Esophagus (tissue), 2 donors: Measurements from ENCODE around the gene FBXO7. TPM values are rescaled to one million over a fixed set of nuclear protein-coding genes. Genes with fewer than 3 reads are reported as not detected.

ENCODE experiments used
- H3K27ac ChIP-seq, 2 donors: one replicate each; pipeline ENCODE4 v1.5.1; 2013; ENCODE audit warnings: low read depth in 2 of 2, mild to moderate bottlenecking in 2 of 2, inconsistent platforms in 1 of 2, low read length in 1 of 2, moderate library complexity in 1 of 2
- H3K27me3 ChIP-seq, 2 donors: one replicate each; pipeline ENCODE4 v1.6.1; 2013; ENCODE audit warnings: low read length in 2 of 2, control low read depth in 1 of 2, mild to moderate bottlenecking in 1 of 2; ENCODE audit not compliant: insufficient read depth in 2 of 2, control insufficient read depth in 1 of 2
- H3K36me3 ChIP-seq, 2 donors: one replicate each; pipeline ENCODE4 v1.6.1; 2013; ENCODE audit warnings: low read length in 1 of 2; ENCODE audit not compliant: control insufficient read depth in 2 of 2, insufficient read depth in 2 of 2
- H3K4me1 ChIP-seq, 2 donors: one replicate each; pipeline ENCODE4 v1.6.1; 2013; ENCODE audit warnings: low read length in 1 of 2; ENCODE audit not compliant: control insufficient read depth in 2 of 2, insufficient read depth in 2 of 2
- H3K4me3 ChIP-seq, 2 donors: one replicate each; pipeline ENCODE4 v1.5.1; 2013; ENCODE audit warnings: low read length in 2 of 2, mild to moderate bottlenecking in 2 of 2, low read depth in 1 of 2, moderate library complexity in 1 of 2
- H3K9me3 ChIP-seq, 2 donors: one replicate each; pipeline ENCODE4 v1.6.1; 2013; ENCODE audit warnings: mild to moderate bottlenecking in 2 of 2, low read depth in 1 of 2, low read length in 1 of 2, moderate library complexity in 1 of 2; ENCODE audit not compliant: control insufficient read depth in 2 of 2, insufficient read depth in 1 of 2
- WGBS, 2 donors: extraction: QIAGEN DNeasy Blood & Tissue Kit; methylation state at CpG; one replicate each; pipeline ENCODE4 v1.1.7; 2013; 5-methylcytosine and 5-hydroxymethylcytosine counted together
- polyA plus RNA-seq, 2 donors: library from polyadenylated mRNA; stranded (reverse); fragments of 200-250 nt; gene quantifications; one replicate each; pipeline ENCODE4 v1.2.3, GENCODE V29; 2013
- donor health status: healthy with polysubstance abuse.
- donor health status: Bipolar disorder and iron deficiency.

FBXO7 gene
- polyA plus RNA-seq, 2 donors: 15.0 to 33.5 TPM

GRCh38 chr22:32486656-32487390, 12.2 kb downstream of the FBXO7 start:
- Histone ChIP-seq H3K27ac (no peak overlapping the region), H3K27me3 (no peaks in the 10 kb centered on the region), H3K4me1 (no peaks in the 10 kb centered on the region), H3K9me3 (no peaks in the 10 kb centered on the region), H3K4me3 (no peak overlapping the region), H3K36me3 (peaks cover 0 to 12% of the 10 kb centered on the region in 2 donors)
- 64 to 66% methylated on average over 3 of the region's 3 CpGs for WGBS, 2 donors

- no peaks in the 10 kb centered on the region for H3K4me1 ChIP-seq
- no peak overlapping the region for H3K4me3 ChIP-seq
- H3K36me3 ChIP-seq: peaks cover 0 to 12% of the 10 kb centered on the region in 2 donors
- no peak overlapping the region for H3K27ac ChIP-seq
- no peaks in the 10 kb centered on the region for H3K27me3 ChIP-seq
- H3K9me3 ChIP-seq: no peaks in the 10 kb centered on the region
- 93 to 94% methylated on average over 1 of the region's 1 CpG for WGBS, 2 donors
Observed at GRCh38 chr22:32487461-32487860, 12.8 kb downstream of the FBXO7 start.

GRCh38 chr22:32489377-32489776, 14.8 kb downstream of the FBXO7 start:
- peaks cover 0 to 16% of the 10 kb centered on the region in 2 donors for H3K36me3 ChIP-seq
- no peak overlapping the region for H3K4me3 ChIP-seq
- WGBS, 2 donors: 92 to 97% methylated on average over 2 of the region's 2 CpGs
- no peaks in the 10 kb centered on the region for H3K4me1 ChIP-seq
- no peak overlapping the region for H3K27ac ChIP-seq
- no peaks in the 10 kb centered on the region for H3K9me3 ChIP-seq
- no peaks in the 10 kb centered on the region for H3K27me3 ChIP-seq

- Histone ChIP-seq H3K36me3 (peaks cover 3 to 17% of the 10 kb centered on the region in 2 donors), H3K4me1 (no peaks in the 10 kb centered on the region), H3K9me3 (no peaks in the 10 kb centered on the region), H3K27ac (no peak overlapping the region), H3K27me3 (no peaks in the 10 kb centered on the region), H3K4me3 (no peak overlapping the region)
- WGBS, 2 donors: 86 to 91% methylated on average over 6 of the region's 6 CpGs
Observed at GRCh38 chr22:32490279-32490678, 15.7 kb downstream of the FBXO7 start.

GRCh38 chr22:32492111-32492510, 17.5 kb downstream of the FBXO7 start:
- Histone ChIP-seq H3K27me3 (no peaks in the 10 kb centered on the region), H3K27ac (no peak overlapping the region), H3K9me3 (no peaks in the 10 kb centered on the region), H3K36me3 (peaks cover 3 to 15% of the 10 kb centered on the region in 2 donors), H3K4me1 (no peaks in the 10 kb centered on the region), H3K4me3 (no peak overlapping the region)
- 71 to 83% methylated on average over 2 of the region's 2 CpGs for WGBS, 2 donors

- H3K9me3 ChIP-seq: no peaks in the 10 kb centered on the region
- H3K4me1 ChIP-seq: no peaks in the 10 kb centered on the region
- H3K27ac ChIP-seq: no peak overlapping the region
- H3K36me3 ChIP-seq: peaks cover 3 to 17% of the 10 kb centered on the region in 2 donors
- no peak overlapping the region for H3K4me3 ChIP-seq
- WGBS, 2 donors: 94 to 99% methylated on average over 2 of the region's 2 CpGs
- no peaks in the 10 kb centered on the region for H3K27me3 ChIP-seq
Observed at GRCh38 chr22:32493551-32493950, 18.9 kb downstream of the FBXO7 start.

- 75 to 89% methylated on average over 4 of the region's 4 CpGs for whole genome bisulfite sequencing, 2 donors
- Histone ChIP-seq H3K27ac (no peak overlapping the region), H3K4me1 (no peaks in the 10 kb centered on the region), H3K27me3 (no peaks in the 10 kb centered on the region), H3K36me3 (peaks cover 3 to 17% of the 10 kb centered on the region in 2 donors), H3K9me3 (no peaks in the 10 kb centered on the region), H3K4me3 (no peak overlapping the region)
Observed at GRCh38 chr22:32494971-32495370, 20.4 kb downstream of the FBXO7 start.

GRCh38 chr22:32499666-32500065, 25.1 kb downstream of the FBXO7 start:
- no peak overlapping the region for H3K27ac ChIP-seq
- WGBS, 2 donors: 65 to 88% methylated on average over 3 of the region's 3 CpGs
- H3K4me3 ChIP-seq: no peak overlapping the region
- no peaks in the 10 kb centered on the region for H3K9me3 ChIP-seq
- H3K27me3 ChIP-seq: no peaks in the 10 kb centered on the region
- no peaks in the 10 kb centered on the region for H3K4me1 ChIP-seq
- peaks cover 3 to 6% of the 10 kb centered on the region in 2 donors for H3K36me3 ChIP-seq

- 65 to 69% methylated on average over 9 of the region's 9 CpGs for WGBS, 2 donors
Observed at GRCh38 chr22:32501836-32502752, 27.5 kb downstream of the FBXO7 start.

More at GRCh38 chr22:32501836-32502752, 27.5 kb downstream of the FBXO7 start:
- no peaks in the 10 kb centered on the region for H3K4me1 ChIP-seq
- no peaks in the 10 kb centered on the region for H3K27me3 ChIP-seq
- H3K4me3 ChIP-seq: no peak overlapping the region
- H3K36me3 ChIP-seq: peaks cover 0 to 2% of the 10 kb centered on the region in 2 donors
- H3K9me3 ChIP-seq: no peaks in the 10 kb centered on the region
- H3K27ac ChIP-seq: no peak overlapping the region
